Stomach smooth muscle (tissue), 2 donors: ENCODE measurements around the gene IFITM5.

ENCODE experiments used
- H3K27ac ChIP-seq: one replicate; pipeline ENCODE4 v1.7.0; 2013; ENCODE audit warnings: mild to moderate bottlenecking, low read length, inconsistent platforms
- H3K27me3 ChIP-seq, 2 donors: one replicate each; pipeline ENCODE4 v1.7.0; 2013; ENCODE audit warnings: low read length in 2 of 2; ENCODE audit not compliant: insufficient read depth in 2 of 2, control insufficient read depth in 1 of 2
- H3K36me3 ChIP-seq, 2 donors: one replicate each; pipeline ENCODE4 v1.7.0; 2013; ENCODE audit warnings: low read length in 2 of 2; ENCODE audit not compliant: control insufficient read depth in 2 of 2, insufficient read depth in 2 of 2
- H3K4me1 ChIP-seq: one replicate; pipeline ENCODE4 v1.7.0; 2013; ENCODE audit warnings: low read length; ENCODE audit not compliant: control insufficient read depth, insufficient read depth
- H3K4me3 ChIP-seq, 2 donors: one replicate each; pipeline ENCODE4 v1.7.0; 2013; ENCODE audit warnings: low read length in 2 of 2
- H3K9ac ChIP-seq, 2 donors: one replicate each; pipeline ENCODE4 v1.7.0; 2013; ENCODE audit warnings: low read length in 2 of 2, mild to moderate bottlenecking in 1 of 2
- H3K9me3 ChIP-seq, 2 donors: one replicate each; pipeline ENCODE4 v1.7.0; 2013; ENCODE audit warnings: low read length in 2 of 2; ENCODE audit not compliant: control insufficient read depth in 2 of 2
- donor health status: healthy.
- donor health status: Pancreatic carcinoma.

Gene IFITM5

DNA sequence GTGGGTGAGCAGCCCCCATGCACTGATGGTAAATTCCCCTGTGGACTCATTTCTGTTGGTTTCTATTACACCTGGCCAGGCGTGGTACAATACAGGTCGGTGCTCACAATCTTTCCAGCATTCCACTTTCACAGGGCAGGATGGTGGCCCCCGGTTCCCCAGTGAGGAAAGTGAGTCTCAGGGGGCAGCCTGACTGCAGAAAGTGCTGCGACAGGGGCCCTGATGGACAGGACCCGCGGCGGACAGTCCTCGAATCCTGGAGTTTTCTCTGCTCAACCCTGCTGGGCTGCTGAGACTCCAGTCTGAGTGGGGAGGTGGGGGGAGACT is 13.5 kb downstream of the IFITM5 start:
- Histone ChIP-seq H3K4me1 (peaks cover 20% of the 10 kb centered on the region), H3K4me3 (no peak overlapping the region), H3K27ac (no peak overlapping the region), H3K9me3 (no peaks in the 10 kb centered on the region), H3K36me3 (no peaks in the 10 kb centered on the region), H3K9ac (no peak overlapping the region), H3K27me3 (peaks cover 34% of the 10 kb centered on the region in 2 donors)

- no peaks in the 10 kb centered on the region for H3K36me3 ChIP-seq
- peaks cover 26% of the 10 kb centered on the region for H3K4me1 ChIP-seq
- peaks cover 37 to 40% of the 10 kb centered on the region in 2 donors for H3K27me3 ChIP-seq
- no peak overlapping the region for H3K27ac ChIP-seq
- H3K4me3 ChIP-seq, result no peak overlapping the region
- H3K9ac ChIP-seq, result no peak overlapping the region
- no peaks in the 10 kb centered on the region for H3K9me3 ChIP-seq
These were observed 14.1 kb downstream of the IFITM5 start for GRCh38 chr11:285021-285893.

DNA sequence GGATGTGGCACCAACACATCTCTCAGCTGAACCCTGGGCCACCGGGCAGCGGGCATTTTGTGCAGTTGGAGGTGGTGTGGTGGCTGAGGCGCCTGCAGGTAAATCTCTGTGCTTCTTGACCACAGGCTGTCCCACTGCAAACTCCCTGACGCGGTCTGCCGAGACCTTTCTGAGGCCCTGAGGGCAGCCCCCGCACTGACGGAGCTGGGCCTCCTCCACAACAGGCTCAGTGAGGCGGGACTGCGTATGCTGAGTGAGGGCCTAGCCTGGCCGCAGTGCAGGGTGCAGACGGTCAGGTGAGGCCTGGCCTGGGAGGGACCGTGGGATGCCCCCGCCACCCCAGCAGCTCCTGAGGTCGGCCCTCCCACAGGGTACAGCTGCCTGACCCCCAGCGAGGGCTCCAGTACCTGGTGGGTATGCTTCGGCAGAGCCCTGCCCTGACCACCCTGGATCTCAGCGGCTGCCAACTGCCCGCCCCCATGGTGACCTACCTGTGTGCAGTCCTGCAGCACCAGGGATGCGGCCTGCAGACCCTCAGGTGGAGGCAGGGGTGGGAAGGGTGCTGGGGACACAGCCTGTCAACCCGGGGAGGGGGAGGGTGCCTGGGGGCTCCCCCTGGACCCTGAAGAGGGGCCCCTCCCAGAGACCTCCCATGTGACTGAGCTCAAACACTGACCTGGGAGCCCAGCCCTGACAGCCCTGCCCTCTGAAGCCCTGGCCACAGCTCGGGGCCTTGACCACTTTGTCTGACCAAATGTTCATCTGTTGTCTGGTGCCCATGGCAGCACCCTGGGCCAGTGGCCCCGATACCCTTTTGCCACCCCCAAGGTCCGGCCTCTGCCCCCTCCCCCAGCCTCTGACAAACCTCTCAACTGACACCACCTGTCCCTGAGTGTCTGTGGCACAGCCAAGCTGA is 15.0 kb downstream of the IFITM5 start:
- Histone ChIP-seq H3K27ac (no peak overlapping the region), H3K4me3 (no peak overlapping the region), H3K9me3 (no peaks in the 10 kb centered on the region), H3K4me1 (peaks cover 29% of the 10 kb centered on the region), H3K9ac (no peak overlapping the region), H3K27me3 (peaks cover 37 to 49% of the 10 kb centered on the region in 2 donors), H3K36me3 (no peaks in the 10 kb centered on the region)

GRCh38 chr11:283405-284104 is 15.8 kb downstream of the IFITM5 start:
- Histone ChIP-seq H3K4me3 (no peak overlapping the region), H3K27me3 (peaks cover 41 to 57% of the 10 kb centered on the region in 2 donors), H3K4me1 (peaks cover 28% of the 10 kb centered on the region), H3K9me3 (no peaks in the 10 kb centered on the region), H3K36me3 (no peaks in the 10 kb centered on the region), H3K9ac (no peak overlapping the region), H3K27ac (no peak overlapping the region)

DNA sequence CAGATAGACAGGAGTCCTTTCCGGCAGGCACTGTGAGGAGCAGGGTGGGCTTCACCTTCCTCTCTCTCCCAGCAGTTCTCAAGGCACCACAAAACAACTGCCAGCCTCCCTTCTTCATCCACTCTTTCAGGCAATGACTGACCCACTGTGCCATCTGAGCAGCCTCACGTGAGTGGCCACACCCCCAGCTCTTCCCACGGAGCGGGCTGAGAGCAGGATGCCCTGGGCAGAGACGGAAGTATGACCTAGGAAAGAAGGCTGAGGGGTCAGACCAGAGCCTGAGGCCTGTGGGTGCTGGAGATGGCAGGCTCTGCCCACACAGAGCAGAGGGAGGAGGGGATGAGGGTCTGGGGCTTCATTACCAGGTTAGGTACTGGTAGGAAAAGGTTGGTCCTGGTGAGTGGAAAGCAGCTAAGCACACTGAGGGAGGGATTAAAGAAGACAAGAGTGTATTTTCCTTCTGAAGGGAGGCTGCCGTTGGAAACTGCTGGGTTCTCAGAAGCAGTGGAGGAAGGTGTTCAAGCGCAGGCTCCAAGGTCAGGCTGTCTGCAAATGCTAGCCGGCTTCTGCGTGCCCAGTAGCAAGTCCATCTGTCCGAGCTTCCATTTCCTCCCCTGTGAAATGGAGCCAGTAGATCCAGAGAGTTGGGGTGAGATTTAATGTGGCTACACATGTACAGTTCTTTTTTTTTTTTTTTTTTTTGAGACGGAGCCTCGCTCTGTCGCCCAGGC is 16.5 kb downstream of the IFITM5 start:
- no peak overlapping the region for H3K9ac ChIP-seq
- no peak overlapping the region for H3K4me3 ChIP-seq
- no peaks in the 10 kb centered on the region for H3K36me3 ChIP-seq
- no peak overlapping the region for H3K27ac ChIP-seq
- H3K9me3 ChIP-seq, result no peaks in the 10 kb centered on the region
- H3K4me1 ChIP-seq, result peaks cover 21% of the 10 kb centered on the region
- peaks cover 47 to 57% of the 10 kb centered on the region in 2 donors for H3K27me3 ChIP-seq

DNA sequence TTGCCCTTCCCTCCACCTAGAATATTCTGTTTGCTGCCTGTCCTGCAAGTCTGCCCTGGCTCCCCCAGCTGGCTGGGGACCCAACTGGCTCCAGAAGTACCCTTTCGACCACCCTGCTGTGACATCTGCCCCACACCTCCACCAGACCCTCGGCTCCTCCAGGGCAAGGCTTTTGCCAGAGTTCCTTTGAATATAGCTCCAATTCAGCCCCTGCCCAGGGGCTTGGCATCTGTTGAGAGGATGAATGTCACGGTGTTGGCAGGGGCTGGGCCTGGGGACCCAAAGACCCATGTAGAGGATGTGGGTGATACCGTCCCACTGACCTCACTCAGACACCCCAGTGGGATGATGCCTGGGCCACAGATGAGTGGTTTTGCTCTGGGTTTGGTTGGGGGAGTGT is 17.2 kb downstream of the IFITM5 start:
- H3K36me3 ChIP-seq, result no peaks in the 10 kb centered on the region
- no peak overlapping the region for H3K27ac ChIP-seq
- H3K4me1 ChIP-seq, result peaks cover 19% of the 10 kb centered on the region
- H3K27me3 ChIP-seq, result peaks cover 47 to 57% of the 10 kb centered on the region in 2 donors
- no peaks in the 10 kb centered on the region for H3K9me3 ChIP-seq
- H3K4me3 ChIP-seq, result no peak overlapping the region
- H3K9ac ChIP-seq, result no peak overlapping the region

DNA sequence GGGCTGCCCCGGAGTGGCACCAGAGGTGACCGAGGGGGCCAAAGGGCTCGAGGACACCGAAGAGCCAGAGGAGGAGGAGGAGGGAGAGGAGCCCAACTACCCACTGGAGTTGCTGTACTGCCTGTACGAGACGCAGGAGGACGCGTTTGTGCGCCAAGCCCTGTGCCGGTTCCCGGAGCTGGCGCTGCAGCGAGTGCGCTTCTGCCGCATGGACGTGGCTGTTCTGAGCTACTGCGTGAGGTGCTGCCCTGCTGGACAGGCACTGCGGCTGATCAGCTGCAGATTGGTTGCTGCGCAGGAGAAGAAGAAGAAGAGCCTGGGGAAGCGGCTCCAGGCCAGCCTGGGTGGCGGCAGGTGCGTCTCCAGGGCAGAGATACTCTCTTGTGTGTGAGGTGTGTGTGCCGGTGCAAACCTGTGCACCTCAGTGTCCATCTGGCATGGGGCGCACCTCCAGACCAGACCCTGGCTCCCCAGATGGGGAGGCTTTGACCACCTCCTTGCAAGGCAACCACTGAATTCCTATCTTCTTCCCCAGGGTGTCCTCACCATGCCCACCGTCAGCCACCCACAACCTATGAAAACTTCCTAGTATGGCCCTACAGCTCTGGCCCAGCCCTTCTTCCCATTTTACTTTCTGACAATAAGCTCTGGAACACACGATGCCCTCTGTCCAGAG is 17.7 kb downstream of the IFITM5 start:
- Histone ChIP-seq H3K27me3 (peaks cover 46 to 57% of the 10 kb centered on the region in 2 donors), H3K9me3 (no peaks in the 10 kb centered on the region), H3K4me1 (peaks cover 19% of the 10 kb centered on the region), H3K27ac (no peak overlapping the region), H3K9ac (no peak overlapping the region), H3K36me3 (no peaks in the 10 kb centered on the region), H3K4me3 (no peak overlapping the region)

- peak overlapping the region in 1 of 2 donors; percentile 29 for H3K4me3 ChIP-seq
- H3K27ac ChIP-seq, result no peak overlapping the region
- peaks cover 19% of the 10 kb centered on the region for H3K4me1 ChIP-seq
- no peak overlapping the region for H3K9ac ChIP-seq
- H3K9me3 ChIP-seq, result no peaks in the 10 kb centered on the region
- no peaks in the 10 kb centered on the region for H3K36me3 ChIP-seq
- peaks cover 45 to 57% of the 10 kb centered on the region in 2 donors for H3K27me3 ChIP-seq
These were observed 18.4 kb downstream of the IFITM5 start for GRCh38 chr11:280706-281485.

DNA sequence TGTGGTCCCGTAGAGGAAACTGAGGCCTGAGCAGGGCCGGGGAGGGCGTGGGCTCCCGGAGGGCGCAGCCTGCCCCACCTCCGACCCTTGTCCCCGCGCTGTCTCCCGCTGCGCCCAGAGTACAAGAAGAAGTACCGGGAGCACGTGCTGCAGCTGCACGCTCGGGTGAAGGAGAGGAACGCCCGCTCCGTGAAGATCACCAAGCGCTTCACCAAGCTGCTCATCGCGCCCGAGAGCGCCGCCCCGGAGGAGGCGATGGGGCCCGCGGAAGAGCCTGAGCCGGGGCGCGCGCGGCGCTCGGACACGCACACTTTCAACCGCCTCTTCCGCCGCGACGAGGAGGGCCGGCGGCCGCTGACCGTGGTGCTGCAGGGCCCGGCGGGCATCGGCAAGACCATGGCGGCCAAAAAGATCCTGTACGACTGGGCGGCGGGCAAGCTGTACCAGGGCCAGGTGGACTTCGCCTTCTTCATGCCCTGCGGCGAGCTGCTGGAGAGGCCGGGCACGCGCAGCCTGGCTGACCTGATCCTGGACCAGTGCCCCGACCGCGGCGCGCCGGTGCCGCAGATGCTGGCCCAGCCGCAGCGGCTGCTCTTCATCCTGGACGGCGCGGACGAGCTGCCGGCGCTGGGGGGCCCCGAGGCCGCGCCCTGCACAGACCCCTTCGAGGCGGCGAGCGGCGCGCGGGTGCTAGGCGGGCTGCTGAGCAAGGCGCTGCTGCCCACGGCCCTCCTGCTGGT is 19.2 kb downstream of the IFITM5 start:
- H3K4me1 ChIP-seq, result peaks cover 19% of the 10 kb centered on the region
- peak overlapping the region in 1 of 2 donors; percentile 40 for H3K4me3 ChIP-seq
- H3K9me3 ChIP-seq, result no peaks in the 10 kb centered on the region
- no peak overlapping the region for H3K27ac ChIP-seq
- H3K9ac ChIP-seq, result no peak overlapping the region
- no peaks in the 10 kb centered on the region for H3K36me3 ChIP-seq
- peaks cover 42 to 56% of the 10 kb centered on the region in 2 donors for H3K27me3 ChIP-seq
